A549 (cell line): ENCODE results near the gene PRMT9. TPM values are rescaled to one million over a fixed set of nuclear protein-coding genes. Genes with fewer than 3 reads are reported as not detected.

Source experiments
- ATAC-seq, 2 experiments: fragments of 200-7000 bp in 1 of 2; fragments of >200 bp in 1 of 2; cut with Nextera tagmentation in 1 of 2; cut with Tn5 transposase in 1 of 2; 3 replicates each; pipeline versions ENCODE4 v1.8.0 to v1.9.1; 2018 to 2020; ENCODE audit warnings: mild to moderate bottlenecking in 1 of 2, moderate library complexity in 1 of 2
- CTCF ChIA-PET: fragments of 300-600 bp; sonication (Branson Sonifier 250); formaldehyde crosslinking; extraction: SDS; loops from one replicate; lab custom pipeline; 2021; ENCODE audit warnings: antibody characterized with exemption, inconsistent platforms; lab: Yijun Ruan, JAX
- POLR2A ChIA-PET: fragments of 350-600 bp; formaldehyde crosslinking; extraction: SDS; loops from one replicate; lab custom pipeline; 2021; ENCODE audit warnings: antibody characterized with exemption, inconsistent platforms; lab: Yijun Ruan, JAX
- DNase-seq, 2 experiments: peaks; one replicate each; pipeline versions ENCODE4 v3.0.0 to v3.0.0-alpha.2; 2011 to 2016; ENCODE audit warnings: low read depth in 1 of 2, low spot score in 1 of 2
- FAIRE-seq: peaks from 2 replicates; lab custom pipeline; 2011; peaks lifted over from hg19 to GRCh38; lab: Jason Lieb, UNC
- H3K27ac ChIP-seq, 2 experiments: fragments of >200 bp; sonication (Bioruptor Twin); formaldehyde crosslinking; 3 replicates each; pipeline ENCODE4 v1.5.1; 2016 to 2017
- H3K4me1 ChIP-seq: fragments of >200 bp; sonication (Bioruptor Twin); formaldehyde crosslinking; 3 replicates; pipeline ENCODE4 v1.6.1; 2016
- H3K4me2 ChIP-seq: fragments of >200 bp; sonication (Bioruptor Twin); formaldehyde crosslinking; 3 replicates; pipeline ENCODE4 v1.6.1; 2016
- H3K4me3 ChIP-seq: fragments of >200 bp; sonication (Bioruptor Twin); formaldehyde crosslinking; 3 replicates; pipeline ENCODE4 v1.5.1; 2016
- H3K9me3 ChIP-seq: fragments of >200 bp; sonication (Bioruptor Twin); formaldehyde crosslinking; 3 replicates; pipeline ENCODE4 v1.6.1; 2016
- CBX2 ChIP-seq: fragments of 200-600 bp; sonication (generic); IDR thresholded peaks from 2 replicates; pipeline ENCODE4 v1.6.1; 2016; ENCODE audit warnings: low read depth, mild to moderate bottlenecking, borderline replicate concordance
- CEBPB ChIP-seq, 2 experiments: fragments of >200 bp in 1 of 2; sonication (Bioruptor Twin) in 1 of 2; formaldehyde crosslinking in 1 of 2; IDR thresholded peaks; 2 replicates each; pipeline ENCODE4 v1.6.1; 2012 to 2016
- CHD4 ChIP-seq: fragments of 200-600 bp; sonication (generic); IDR thresholded peaks from 2 replicates; pipeline ENCODE4 v1.6.1; 2016; ENCODE audit warnings: antibody characterized with exemption, mild to moderate bottlenecking, borderline replicate concordance
- EHF ChIP-seq: fragments of 250-450 bp; sonication (Bioruptor Pico); IDR thresholded peaks from 2 replicates; pipeline ENCODE4 v1.5.0; 2020; ENCODE audit warnings: mild to moderate bottlenecking
- EHMT2 ChIP-seq: fragments of 200-600 bp; sonication (generic); IDR thresholded peaks from 2 replicates; pipeline ENCODE4 v1.6.1; 2016; ENCODE audit warnings: antibody characterized with exemption, low read depth, mild to moderate bottlenecking, moderate library complexity
- FOSB ChIP-seq: fragments of 250-450 bp; sonication (Bioruptor Pico); IDR thresholded peaks from 2 replicates; pipeline ENCODE4 v1.5.0; 2020; ENCODE audit warnings: mild to moderate bottlenecking, moderate library complexity
- FOSL2 ChIP-seq, 2 experiments: fragments of 450-650 bp in 1 of 2; fragments of >200 bp in 1 of 2; sonication (Bioruptor Twin) in 1 of 2; formaldehyde crosslinking; IDR thresholded peaks; 2 replicates each; pipeline versions ENCODE4 v1.5.0 to v1.6.1; 2016 to 2020; ENCODE audit warnings: mild to moderate bottlenecking in 1 of 2, moderate library complexity in 1 of 2
- HOXA7 ChIP-seq: fragments of 250-450 bp; sonication (Bioruptor Pico); IDR thresholded peaks from 2 replicates; pipeline ENCODE4 v1.5.0; 2020; ENCODE audit warnings: mild to moderate bottlenecking, moderate library complexity
- HOXB5 ChIP-seq: fragments of 250-450 bp; sonication (Bioruptor Pico); IDR thresholded peaks from 2 replicates; pipeline ENCODE4 v1.5.0; 2020; ENCODE audit warnings: mild to moderate bottlenecking, moderate library complexity
- JUN ChIP-seq, 2 experiments: fragments of >200 bp; sonication (Bioruptor Twin); formaldehyde crosslinking; IDR thresholded peaks; 2 replicates in 1 of 2; 3 replicates in 1 of 2; pipeline ENCODE4 v1.6.1; 2016 to 2017
- JUNB ChIP-seq: fragments of >200 bp; sonication (Bioruptor Twin); formaldehyde crosslinking; IDR thresholded peaks from 2 replicates; pipeline ENCODE4 v1.6.1; 2016
- MAFK ChIP-seq: fragments of 450-650 bp; IDR thresholded peaks from 2 replicates; pipeline ENCODE4 v1.6.1; 2014; ENCODE audit not compliant: partially characterized antibody
- MAZ ChIP-seq: fragments of 150-350 bp; IDR thresholded peaks from 2 replicates; pipeline ENCODE4 v1.6.1; 2014; ENCODE audit warnings: antibody characterized with exemption, low read depth, low read length, borderline replicate concordance
- NFE2L2 ChIP-seq: fragments of 150-350 bp; conservative IDR thresholded peaks from 2 replicates; pipeline ENCODE4 v1.6.1; 2014; ENCODE audit warnings: low read length
- NR3C1 ChIP-seq: fragments of >200 bp; sonication (Bioruptor Twin); formaldehyde crosslinking; IDR thresholded peaks from 3 replicates; pipeline ENCODE4 v1.6.1; 2017
- PBX3 ChIP-seq: IDR thresholded peaks from 2 replicates; pipeline ENCODE4 v1.6.1; 2012
- PHF8 ChIP-seq: fragments of 200-600 bp; sonication (generic); IDR thresholded peaks from 2 replicates; pipeline ENCODE4 v1.6.1; 2016; ENCODE audit warnings: low read depth, mild to moderate bottlenecking, antibody characterized with exemption, moderate library complexity, borderline replicate concordance
- POLR2AphosphoS2 ChIP-seq: conservative IDR thresholded peaks from 2 replicates; pipeline ENCODE4 v1.6.1; 2012; ENCODE audit warnings: low read length, improper control_type of control experiment, inconsistent platforms
- RAD21 ChIP-seq, 2 experiments: fragments of >200 bp in 1 of 2; sonication (Bioruptor Twin) in 1 of 2; formaldehyde crosslinking in 1 of 2; IDR thresholded peaks in 1 of 2; conservative IDR thresholded peaks in 1 of 2; 2 replicates in 1 of 2; 3 replicates in 1 of 2; pipeline ENCODE4 v1.6.1; 2012 to 2018; ENCODE audit warnings: inconsistent platforms in 1 of 2
- RARB ChIP-seq: fragments of 250-450 bp; sonication (Bioruptor Pico); IDR thresholded peaks from 2 replicates; pipeline ENCODE4 v1.8.0; 2021; ENCODE audit warnings: mild to moderate bottlenecking, moderate library complexity
- RCOR1 ChIP-seq: fragments of 150-350 bp; IDR thresholded peaks from 2 replicates; pipeline ENCODE4 v1.6.1; 2014; ENCODE audit warnings: antibody characterized with exemption, low read length, low read depth
- SMC3 ChIP-seq: fragments of >200 bp; sonication (Bioruptor Twin); formaldehyde crosslinking; IDR thresholded peaks from 3 replicates; pipeline ENCODE4 v1.6.1; 2018; ENCODE audit warnings: inconsistent platforms
- TFCP2L1 ChIP-seq: fragments of 250-450 bp; sonication (Bioruptor Pico); IDR thresholded peaks from 2 replicates; pipeline ENCODE4 v1.5.0; 2021; ENCODE audit warnings: mild to moderate bottlenecking
- ZNF302 ChIP-seq: fragments of 250-450 bp; sonication (Bioruptor Pico); IDR thresholded peaks from 2 replicates; pipeline ENCODE4 v1.9.0; 2021; ENCODE audit warnings: inconsistent platforms, mild to moderate bottlenecking, moderate library complexity
- WGBS: methylation state at CpG from one replicate; pipeline ENCODE4 v1.1.6; 2017; ENCODE audit errors: missing lambda C conversion rate; 5-methylcytosine and 5-hydroxymethylcytosine counted together
- polyA plus RNA-seq, 4 experiments: library from polyadenylated mRNA; depleted of rRNA in 3 of 4; stranded (reverse); fragments of >200 nt; fragmentation: RNase III in 1 of 4; extraction: RNeasy Plus Mini Kit Qiagen cat#74134 plus additional on column Dnase treatment in 1 of 4; gene quantifications; 2 replicates in 3 of 4; 3 replicates in 1 of 4; pipeline ENCODE4 v1.2.3, GENCODE V29; 2011 to 2017
- TF ChIP-seq, protein P1 (sequence below): fragments of 250-450 bp; sonication (Bioruptor Pico); IDR thresholded peaks from 2 replicates; pipeline ENCODE4 v1.5.0; 2021; ENCODE audit warnings: mild to moderate bottlenecking, moderate library complexity, borderline replicate concordance
- TF ChIP-seq, protein P2 (sequence below): IDR thresholded peaks from 2 replicates; pipeline ENCODE4 v1.6.1; 2012; ENCODE audit warnings: low read depth, borderline replicate concordance

Gene PRMT9
- polyA plus RNA-seq, 2 of the 4 experiments (the other 2 are of a cell fraction): 2.8 to 6.3 TPM

DNA sequence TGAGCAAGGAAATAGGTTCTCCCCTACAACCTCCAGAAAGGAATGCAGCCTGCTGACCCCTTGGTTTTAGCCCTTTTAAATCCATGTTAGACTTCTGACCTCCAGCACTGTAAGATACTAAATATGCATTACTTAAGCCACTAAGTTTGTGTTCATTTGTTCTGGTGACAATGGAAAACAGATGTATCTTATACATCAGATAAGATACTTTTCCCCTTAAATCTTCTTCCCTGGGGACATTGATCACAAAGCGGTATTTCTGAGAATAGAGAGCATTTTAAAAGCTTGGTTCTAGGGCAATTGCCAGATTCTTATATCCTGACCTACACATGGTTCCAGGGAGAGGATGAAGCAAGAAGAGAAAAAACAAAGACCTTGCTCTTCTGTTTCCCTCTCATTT is 73.3 kb downstream of the PRMT9 start:
- Histone ChIP-seq H3K4me2 (no peak overlapping the region), H3K9me3 (no peaks in the 10 kb centered on the region), H3K27ac (no peak overlapping the region), H3K4me1 (no peaks in the 10 kb centered on the region), H3K4me3 (no peak overlapping the region)
- WGBS: 36% methylated on average over 1 of the region's 1 CpG
- ATAC-seq: no peak
- ChIA-PET CTCF (no interaction called here), POLR2A (no interaction called here)
- FAIRE-seq: no peak
- TF ChIP-seq PHF8: no peak
- TF ChIP-seq SMC3: no peak
- TF ChIP-seq JUNB: no peak
- no peak for TF ChIP-seq HOXB5
- DNase-seq: no peak

- CTCF ChIA-PET: interaction anchor here (0.6 kb wide), 1 partner anchor 593 kb away, joined by 3 read pairs; no protein-coding TSS in a partner anchor
- WGBS: 13% methylated on average over 1 of the region's 1 CpG
Measured at GRCh38 chr4:147607471-147607870, 76.5 kb downstream of the PRMT9 start.

DNA sequence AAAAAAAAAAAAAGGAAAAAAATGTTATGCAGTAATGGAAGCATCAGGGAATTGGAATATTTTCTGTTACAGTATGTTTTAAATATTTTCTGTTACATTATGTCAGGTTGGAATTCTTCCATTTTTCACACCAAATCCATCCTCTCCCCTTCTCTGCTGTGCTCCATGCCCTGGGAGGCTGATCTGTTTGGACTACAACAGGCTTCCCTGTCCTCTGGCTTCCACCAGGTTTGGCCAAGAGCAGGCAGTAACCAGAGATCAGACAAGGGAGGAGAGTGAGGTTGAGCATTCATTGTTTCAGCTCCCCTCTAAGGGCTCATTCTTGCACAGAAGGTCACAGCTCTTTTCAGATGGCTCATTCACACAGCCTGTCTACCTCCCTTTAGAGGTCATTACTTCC is 78.5 kb downstream of the PRMT9 start:
- Histone ChIP-seq H3K4me3 (no peak overlapping the region), H3K27ac (no peak overlapping the region), H3K4me2 (no peak overlapping the region), H3K4me1 (no peaks in the 10 kb centered on the region), H3K9me3 (no peaks in the 10 kb centered on the region)
- ChIA-PET CTCF (interaction anchor here (1.2 kb wide), 1 partner anchor 261 kb away, joined by 4 read pairs; no protein-coding TSS in a partner anchor), POLR2A (no interaction called here)
- no peak for FAIRE-seq
- DNase-seq: no peak
- TF ChIP-seq ZNF302 (CRISPR knock-in tag): no peak
- no peak for TF ChIP-seq RARB
- no peak for TF ChIP-seq EHMT2
- no peak for TF ChIP-seq CHD4
- no peak for TF ChIP-seq NR3C1
- no peak for TF ChIP-seq POLR2AphosphoS2
- TF ChIP-seq, protein P1, sequence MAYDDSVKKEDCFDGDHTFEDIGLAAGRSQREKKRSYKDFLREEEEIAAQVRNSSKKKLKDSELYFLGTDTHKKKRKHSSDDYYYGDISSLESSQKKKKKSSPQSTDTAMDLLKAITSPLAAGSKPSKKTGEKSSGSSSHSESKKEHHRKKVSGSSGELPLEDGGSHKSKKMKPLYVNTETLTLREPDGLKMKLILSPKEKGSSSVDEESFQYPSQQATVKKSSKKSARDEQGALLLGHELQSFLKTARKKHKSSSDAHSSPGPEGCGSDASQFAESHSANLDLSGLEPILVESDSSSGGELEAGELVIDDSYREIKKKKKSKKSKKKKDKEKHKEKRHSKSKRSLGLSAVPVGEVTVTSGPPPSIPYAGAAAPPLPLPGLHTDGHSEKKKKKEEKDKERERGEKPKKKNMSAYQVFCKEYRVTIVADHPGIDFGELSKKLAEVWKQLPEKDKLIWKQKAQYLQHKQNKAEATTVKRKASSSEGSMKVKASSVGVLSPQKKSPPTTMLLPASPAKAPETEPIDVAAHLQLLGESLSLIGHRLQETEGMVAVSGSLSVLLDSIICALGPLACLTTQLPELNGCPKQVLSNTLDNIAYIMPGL: no peak
- no peak for TF ChIP-seq CEBPB (IDR thresholded peaks at IDR 0.05)
- no peak for TF ChIP-seq PBX3
- no peak for TF ChIP-seq JUN (IDR thresholded peaks at IDR 0.05)
- TF ChIP-seq, protein P2, sequence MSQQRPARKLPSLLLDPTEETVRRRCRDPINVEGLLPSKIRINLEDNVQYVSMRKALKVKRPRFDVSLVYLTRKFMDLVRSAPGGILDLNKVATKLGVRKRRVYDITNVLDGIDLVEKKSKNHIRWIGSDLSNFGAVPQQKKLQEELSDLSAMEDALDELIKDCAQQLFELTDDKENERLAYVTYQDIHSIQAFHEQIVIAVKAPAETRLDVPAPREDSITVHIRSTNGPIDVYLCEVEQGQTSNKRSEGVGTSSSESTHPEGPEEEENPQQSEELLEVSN: no peak
- no peak for TF ChIP-seq JUNB
- no peak for TF ChIP-seq EHF (CRISPR knock-in tag)
- TF ChIP-seq NFE2L2: no peak
- no peak for TF ChIP-seq CBX2
- no peak for ATAC-seq

More at GRCh38 chr4:147607471-147607870, 76.5 kb downstream of the PRMT9 start:
- POLR2A ChIA-PET: no interaction called here
- Histone ChIP-seq H3K4me1 (no peaks in the 10 kb centered on the region), H3K27ac (no peak overlapping the region), H3K4me3 (no peak overlapping the region), H3K9me3 (no peaks in the 10 kb centered on the region), H3K4me2 (no peak overlapping the region)
- FAIRE-seq: no peak
- DNase-seq: no peak
- TF ChIP-seq HOXA7 (no peak), RAD21 (conservative IDR thresholded peaks at IDR 0.05 in 1 of 2, IDR thresholded peaks at IDR 0.05 in 1 of 2) (no peak), FOSL2 (IDR thresholded peaks at IDR 0.05) (no peak), FOSL2 (CRISPR knock-in tag; IDR thresholded peaks at IDR 0.05) (no peak), RCOR1 (no peak), MAFK (no peak), PBX3 (no peak), FOSB (no peak), TFCP2L1 (CRISPR knock-in tag) (no peak), MAZ (no peak)
- no peak for ATAC-seq
